Esophagus (tissue), 2 donors: ENCODE measurements around the gene HOXB2. TPM values are rescaled to one million over a fixed set of nuclear protein-coding genes. Genes with fewer than 3 reads are reported as not detected.

ENCODE experiments used
- H3K27ac ChIP-seq, 2 donors: one replicate each; pipeline ENCODE4 v1.5.1; 2013; ENCODE audit warnings: low read depth in 2 of 2, mild to moderate bottlenecking in 2 of 2, inconsistent platforms in 1 of 2, low read length in 1 of 2, moderate library complexity in 1 of 2
- H3K27me3 ChIP-seq, 2 donors: one replicate each; pipeline ENCODE4 v1.6.1; 2013; ENCODE audit warnings: low read length in 2 of 2, control low read depth in 1 of 2, mild to moderate bottlenecking in 1 of 2; ENCODE audit not compliant: insufficient read depth in 2 of 2, control insufficient read depth in 1 of 2
- H3K36me3 ChIP-seq, 2 donors: one replicate each; pipeline ENCODE4 v1.6.1; 2013; ENCODE audit warnings: low read length in 1 of 2; ENCODE audit not compliant: control insufficient read depth in 2 of 2, insufficient read depth in 2 of 2
- H3K4me1 ChIP-seq, 2 donors: one replicate each; pipeline ENCODE4 v1.6.1; 2013; ENCODE audit warnings: low read length in 1 of 2; ENCODE audit not compliant: control insufficient read depth in 2 of 2, insufficient read depth in 2 of 2
- H3K4me3 ChIP-seq, 2 donors: one replicate each; pipeline ENCODE4 v1.5.1; 2013; ENCODE audit warnings: low read length in 2 of 2, mild to moderate bottlenecking in 2 of 2, low read depth in 1 of 2, moderate library complexity in 1 of 2
- H3K9me3 ChIP-seq, 2 donors: one replicate each; pipeline ENCODE4 v1.6.1; 2013; ENCODE audit warnings: mild to moderate bottlenecking in 2 of 2, low read depth in 1 of 2, low read length in 1 of 2, moderate library complexity in 1 of 2; ENCODE audit not compliant: control insufficient read depth in 2 of 2, insufficient read depth in 1 of 2
- WGBS, 2 donors: extraction: QIAGEN DNeasy Blood & Tissue Kit; methylation state at CpG; one replicate each; pipeline ENCODE4 v1.1.7; 2013; 5-methylcytosine and 5-hydroxymethylcytosine counted together
- polyA plus RNA-seq, 2 donors: library from polyadenylated mRNA; stranded (reverse); fragments of 200-250 nt; gene quantifications; one replicate each; pipeline ENCODE4 v1.2.3, GENCODE V29; 2013
- donor health status: healthy with polysubstance abuse.
- donor health status: Bipolar disorder and iron deficiency.

The HOXB2 gene
- polyA plus RNA-seq, 2 donors, result 11.3 to 18.9 TPM

DNA sequence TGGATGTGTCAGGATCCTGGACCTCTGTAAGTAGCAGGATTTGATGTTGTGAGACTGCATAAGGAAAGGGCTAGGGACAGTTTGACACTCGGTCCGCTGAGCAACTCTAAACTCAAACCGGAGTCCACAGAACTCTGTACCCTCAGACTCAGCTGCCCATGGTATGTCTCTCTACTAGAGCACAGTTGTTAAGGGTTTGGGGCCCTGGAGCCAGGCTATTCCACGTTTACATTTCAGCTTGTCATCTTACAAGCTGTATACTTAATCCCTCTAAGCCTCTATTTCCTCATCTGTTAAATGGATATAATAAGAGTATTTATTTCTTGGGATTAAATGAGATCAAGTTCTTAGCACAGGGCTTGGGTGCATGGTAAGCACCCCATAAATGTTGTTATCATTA, 42.0 kb downstream of the HOXB2 start:
- H3K4me3 ChIP-seq, result no peak overlapping the region
- H3K36me3 ChIP-seq, result no peaks in the 10 kb centered on the region
- no peak overlapping the region for H3K27ac ChIP-seq
- H3K4me1 ChIP-seq, result no peaks in the 10 kb centered on the region
- H3K27me3 ChIP-seq, result no peaks in the 10 kb centered on the region
- H3K9me3 ChIP-seq, result no peaks in the 10 kb centered on the region
- 73 to 84% methylated on average over 4 of the region's 4 CpGs for WGBS, 2 donors

DNA sequence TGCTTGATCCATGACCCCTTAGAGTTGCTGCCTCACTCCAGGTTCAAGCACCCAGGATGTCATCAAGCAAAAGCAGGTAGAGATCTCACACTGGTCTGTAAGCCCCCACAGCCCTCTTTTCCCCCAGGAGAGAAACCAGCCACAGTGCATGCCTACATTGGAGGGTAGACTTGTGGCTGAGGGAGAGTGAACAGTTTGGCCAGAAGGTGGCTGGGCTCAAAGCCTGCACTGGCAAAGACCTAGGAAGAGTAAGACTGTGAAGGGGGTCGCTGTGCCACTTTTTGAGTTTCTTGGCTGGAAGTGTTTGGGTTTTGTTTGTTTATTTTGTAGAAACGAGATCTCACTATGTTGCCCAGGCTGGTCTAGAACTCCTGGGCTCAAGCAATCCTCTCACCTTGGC, 42.6 kb downstream of the HOXB2 start:
- WGBS, 2 donors, result 73 to 80% methylated on average over 2 of the region's 2 CpGs
- H3K4me1 ChIP-seq, result no peaks in the 10 kb centered on the region
- no peaks in the 10 kb centered on the region for H3K27me3 ChIP-seq
- H3K27ac ChIP-seq, result no peak overlapping the region
- no peaks in the 10 kb centered on the region for H3K9me3 ChIP-seq
- H3K36me3 ChIP-seq, result no peaks in the 10 kb centered on the region
- no peak overlapping the region for H3K4me3 ChIP-seq

DNA sequence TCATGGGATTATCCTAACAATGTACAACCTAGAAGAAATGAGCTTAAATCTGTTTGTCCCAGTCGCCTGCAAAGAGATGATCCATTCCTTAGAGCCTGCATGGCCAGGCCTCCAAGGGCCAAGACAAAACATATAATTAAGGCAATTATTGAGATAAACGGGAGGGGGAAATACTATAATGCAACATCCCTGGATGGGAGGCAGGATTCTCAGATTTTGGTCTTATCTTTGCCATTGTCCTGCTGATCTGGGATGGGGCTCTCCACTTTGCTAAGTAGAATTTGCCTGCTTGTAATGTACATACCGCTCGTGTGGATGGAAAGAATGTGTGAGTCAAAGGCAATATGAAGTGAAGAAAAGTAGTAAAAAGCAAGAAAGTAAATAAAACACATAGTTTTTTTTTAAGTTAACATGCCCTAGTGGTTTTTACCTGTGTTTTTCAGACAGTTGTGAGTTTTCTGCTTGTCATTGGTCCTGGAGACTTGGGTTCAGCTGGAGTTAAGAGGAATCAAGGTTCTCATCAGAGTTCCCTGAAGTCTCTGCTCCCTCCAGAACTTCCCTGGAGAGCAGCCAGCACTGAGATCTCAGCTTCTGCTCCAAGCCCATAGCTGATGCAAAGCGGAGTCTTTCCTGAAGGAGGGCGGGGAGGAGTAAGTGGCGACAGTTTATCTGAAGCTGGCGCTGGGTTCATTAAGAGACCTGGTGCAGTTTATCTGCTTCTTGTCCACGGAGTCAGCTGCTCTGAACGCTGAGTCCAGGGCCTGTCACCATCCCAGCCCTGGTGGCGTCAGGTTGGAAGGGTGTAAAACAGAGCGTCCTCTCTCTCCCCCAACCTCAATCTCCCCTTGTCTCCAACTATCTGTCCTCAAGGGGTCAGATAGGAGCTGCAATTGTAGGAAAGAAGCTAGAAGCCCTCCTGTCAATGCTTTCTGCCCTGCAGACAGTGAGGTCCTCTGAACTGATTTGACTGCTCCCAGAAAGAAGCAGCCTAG, 44.2 kb downstream of the HOXB2 start:
- 67 to 74% methylated on average over 12 of the region's 12 CpGs for WGBS, 2 donors
- no peak overlapping the region for H3K27ac ChIP-seq
- H3K4me1 ChIP-seq, result no peaks in the 10 kb centered on the region
- H3K9me3 ChIP-seq, result no peaks in the 10 kb centered on the region
- no peak overlapping the region for H3K4me3 ChIP-seq
- no peaks in the 10 kb centered on the region for H3K36me3 ChIP-seq
- no peaks in the 10 kb centered on the region for H3K27me3 ChIP-seq

DNA sequence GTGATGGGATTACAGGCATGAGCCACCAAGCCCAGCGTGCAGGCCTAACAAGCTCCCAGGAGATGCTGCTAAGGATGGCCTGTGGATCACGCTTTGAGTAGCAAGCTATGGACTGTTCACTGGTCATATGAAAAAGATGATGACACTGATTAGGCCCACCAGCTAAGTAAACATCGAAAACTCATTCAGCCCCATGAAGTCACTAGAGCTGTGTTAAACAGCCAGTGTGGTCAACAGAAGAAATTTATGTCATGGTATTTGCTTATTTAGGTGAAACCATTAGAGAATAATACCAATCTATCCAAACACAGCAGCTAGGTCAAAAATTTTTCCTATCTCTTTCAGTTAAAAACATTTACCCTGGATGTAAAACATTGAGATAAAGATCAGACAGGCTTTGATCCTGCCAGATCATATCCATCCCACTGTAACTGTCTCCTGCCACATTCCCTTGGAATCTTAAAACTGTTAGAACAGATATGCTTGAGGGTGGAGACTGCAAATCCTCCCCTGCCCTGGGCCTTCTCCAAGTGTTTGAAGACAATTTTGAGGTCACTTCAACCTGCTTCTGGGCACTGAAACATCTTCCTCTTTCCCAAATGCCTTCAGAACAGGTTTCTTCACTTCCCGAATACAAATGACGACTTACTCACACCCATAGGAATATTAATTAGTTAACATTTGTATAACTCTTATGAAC, 45.0 kb downstream of the HOXB2 start:
- Histone ChIP-seq H3K27me3 (no peaks in the 10 kb centered on the region), H3K27ac (no peak overlapping the region), H3K36me3 (no peaks in the 10 kb centered on the region), H3K9me3 (no peaks in the 10 kb centered on the region), H3K4me3 (no peak overlapping the region), H3K4me1 (no peaks in the 10 kb centered on the region)
- WGBS, 2 donors, result 88 to 89% methylated on average over 5 of the region's 5 CpGs

DNA sequence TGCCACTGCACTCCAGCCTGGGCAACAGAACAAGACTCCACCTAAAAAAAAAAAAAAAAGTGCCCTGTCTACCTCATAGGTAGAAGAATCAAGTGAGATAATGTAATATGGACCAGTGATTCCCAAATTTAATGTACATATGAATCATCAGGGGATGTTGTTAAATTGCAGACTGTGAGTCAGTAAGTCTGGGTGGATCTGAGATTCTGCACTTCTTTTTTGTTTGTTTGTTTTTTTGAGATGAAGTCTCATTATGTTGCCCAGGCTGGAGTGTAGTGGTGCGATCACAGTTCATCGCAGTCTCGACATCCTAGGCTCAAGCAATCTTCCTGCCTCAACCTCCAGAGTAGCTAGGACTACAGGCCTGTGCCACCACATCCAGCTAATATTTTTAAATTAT, 45.7 kb downstream of the HOXB2 start:
- H3K4me1 ChIP-seq, result no peaks in the 10 kb centered on the region
- H3K9me3 ChIP-seq, result no peaks in the 10 kb centered on the region
- no peak overlapping the region for H3K4me3 ChIP-seq
- H3K27ac ChIP-seq, result no peak overlapping the region
- H3K27me3 ChIP-seq, result no peaks in the 10 kb centered on the region
- 93 to 98% methylated on average over 3 of the region's 3 CpGs for WGBS, 2 donors
- H3K36me3 ChIP-seq, result no peaks in the 10 kb centered on the region

DNA sequence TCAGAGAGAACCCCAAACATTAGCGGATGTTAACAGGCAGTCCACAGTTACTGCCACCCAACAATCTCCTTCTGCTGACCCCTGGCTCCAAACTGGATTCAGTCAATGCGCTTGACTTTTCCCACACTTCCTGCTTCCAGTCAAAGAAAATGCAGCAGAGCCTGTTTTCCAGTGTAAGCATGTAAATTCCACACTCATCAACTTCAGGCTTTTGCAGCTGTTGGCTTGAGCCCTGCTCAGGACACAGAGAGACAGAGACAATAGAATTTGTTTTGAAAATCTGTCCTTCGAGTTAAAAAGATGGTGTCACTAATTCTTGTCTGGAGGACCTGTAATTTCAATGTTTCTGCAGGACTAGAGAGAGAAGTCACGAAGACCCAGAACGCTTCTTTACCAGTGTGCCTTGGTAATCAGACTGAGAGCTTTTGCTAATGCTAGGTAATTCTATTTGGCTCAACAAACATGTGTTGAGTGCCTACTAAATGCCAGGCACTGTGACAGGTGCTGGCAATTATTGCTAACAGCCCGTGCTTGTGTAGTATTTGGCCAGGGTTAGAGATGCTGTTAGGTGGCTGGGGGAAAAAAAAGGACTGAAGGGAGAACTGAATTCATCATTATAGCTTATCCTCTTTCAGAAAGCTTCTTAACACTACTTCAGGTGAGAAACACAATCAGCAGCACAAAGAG, 46.6 kb downstream of the HOXB2 start:
- Histone ChIP-seq H3K27me3 (no peaks in the 10 kb centered on the region), H3K4me1 (no peaks in the 10 kb centered on the region), H3K36me3 (no peaks in the 10 kb centered on the region), H3K4me3 (no peak overlapping the region), H3K9me3 (no peaks in the 10 kb centered on the region), H3K27ac (no peak overlapping the region)
- WGBS, 2 donors, result 61 to 72% methylated on average over 6 of the region's 6 CpGs

DNA sequence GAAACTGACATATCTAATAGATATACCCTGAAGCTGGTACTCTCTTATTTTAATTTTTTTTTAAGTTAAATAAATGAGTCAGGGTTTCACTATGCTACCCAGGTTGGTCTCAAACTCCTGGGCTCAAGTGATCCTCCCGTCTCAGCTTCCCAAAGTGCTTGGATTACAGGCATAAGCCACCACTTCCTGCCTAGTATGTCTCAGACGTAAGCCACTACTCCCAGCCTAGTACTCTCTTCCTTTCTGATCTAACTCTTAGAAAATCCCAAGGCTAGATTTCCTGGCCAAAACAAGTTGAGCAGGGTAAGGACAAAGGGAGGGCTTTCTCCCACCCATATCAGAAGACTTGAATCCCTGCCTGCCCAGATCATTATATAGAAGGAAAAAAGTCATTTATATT, 47.8 kb downstream of the HOXB2 start:
- H3K36me3 ChIP-seq, result no peaks in the 10 kb centered on the region
- no peaks in the 10 kb centered on the region for H3K9me3 ChIP-seq
- H3K4me1 ChIP-seq, result peaks cover 0 to 3% of the 10 kb centered on the region in 2 donors
- H3K4me3 ChIP-seq, result no peak overlapping the region
- no peak overlapping the region for H3K27ac ChIP-seq
- 41 to 50% methylated on average over 2 of the region's 2 CpGs for WGBS, 2 donors
- no peaks in the 10 kb centered on the region for H3K27me3 ChIP-seq

DNA sequence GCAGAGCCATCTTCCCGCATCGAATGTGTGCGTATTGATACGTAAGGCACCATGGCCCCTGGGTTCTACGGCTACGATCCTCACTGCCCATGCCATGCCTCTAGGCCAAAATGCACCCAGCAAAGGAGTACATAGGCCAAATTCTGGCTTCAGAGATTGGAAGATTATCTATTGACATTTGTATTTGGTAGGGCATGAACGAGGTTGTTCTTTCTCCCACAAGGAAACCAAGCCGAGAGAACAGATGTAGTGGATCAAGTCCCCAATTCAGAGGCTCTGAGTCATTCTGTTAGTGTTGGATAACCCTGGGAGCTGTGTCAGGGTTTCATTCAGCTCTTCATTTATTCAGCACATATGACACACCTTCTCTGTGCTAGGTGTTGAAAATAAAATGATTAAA, 50.6 kb downstream of the HOXB2 start:
- Histone ChIP-seq H3K27me3 (no peaks in the 10 kb centered on the region), H3K4me1 (peaks cover 0 to 3% of the 10 kb centered on the region in 2 donors), H3K4me3 (no peak overlapping the region), H3K27ac (no peak overlapping the region), H3K36me3 (no peaks in the 10 kb centered on the region), H3K9me3 (no peaks in the 10 kb centered on the region)
- WGBS, 2 donors, result 77 to 86% methylated on average over 8 of the region's 8 CpGs
